Spleen (tissue), 7 donors: ENCODE data around the gene FOXO6.

Experiments used
- POLR2A ChIP-seq, 3 donors: fragments of 450-650 bp; IDR thresholded peaks; one replicate each; pipeline ENCODE4 v1.5.1; 2017; ENCODE audit warnings: antibody characterized with exemption in 3 of 3, mild to moderate bottlenecking in 1 of 3
- POLR2AphosphoS5 ChIP-seq, 3 donors: sonication (generic); formaldehyde crosslinking; IDR thresholded peaks; one replicate each; pipeline ENCODE4 v1.5.1; 2017; ENCODE audit warnings: antibody characterized with exemption in 3 of 3
- TF ChIP-seq, protein P1 (sequence below), 11 experiments: fragments of 200-600 bp in 7 of 11; fragments of 450-650 bp in 4 of 11; sonication (generic) in 4 of 11; IDR thresholded peaks in 8 of 11; conservative IDR thresholded peaks in 3 of 11; 1 replicate in 7 of 11; 2 replicates in 4 of 11; pipeline versions ENCODE4 v1.4.0 to v1.8.0; 2016 to 2021; ENCODE audit warnings: antibody characterized with exemption in 11 of 11, inconsistent platforms in 4 of 11, mild to moderate bottlenecking in 1 of 11
- donor health status: DM: no; HTN: no; CAD: no; lungs with moderate emphysema.
- donor health status: DM: no; HTN: no; CAD: no.
- donor health status: DM: no; HTN: no; CAD: no.

DNA sequence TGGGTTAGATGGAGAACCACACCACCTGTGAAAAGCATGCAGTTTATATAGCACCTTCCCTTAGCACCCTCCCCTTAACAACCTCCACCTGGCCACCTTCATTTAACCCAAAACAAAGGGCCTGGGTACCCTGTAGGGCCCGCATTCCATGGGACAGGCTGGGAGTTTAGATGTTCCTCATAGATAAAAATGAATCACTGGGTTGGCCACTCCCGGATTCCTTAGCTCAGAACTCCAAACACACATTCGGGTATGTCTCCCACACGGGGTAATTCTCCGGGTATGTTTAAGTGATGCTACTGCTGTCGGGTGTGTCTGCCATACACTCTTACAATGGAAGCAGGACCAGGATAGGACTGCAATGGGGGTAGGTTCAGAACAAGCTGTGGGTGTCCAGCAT lies 43.9 kb upstream of the FOXO6 start:
- TF ChIP-seq, protein P1, sequence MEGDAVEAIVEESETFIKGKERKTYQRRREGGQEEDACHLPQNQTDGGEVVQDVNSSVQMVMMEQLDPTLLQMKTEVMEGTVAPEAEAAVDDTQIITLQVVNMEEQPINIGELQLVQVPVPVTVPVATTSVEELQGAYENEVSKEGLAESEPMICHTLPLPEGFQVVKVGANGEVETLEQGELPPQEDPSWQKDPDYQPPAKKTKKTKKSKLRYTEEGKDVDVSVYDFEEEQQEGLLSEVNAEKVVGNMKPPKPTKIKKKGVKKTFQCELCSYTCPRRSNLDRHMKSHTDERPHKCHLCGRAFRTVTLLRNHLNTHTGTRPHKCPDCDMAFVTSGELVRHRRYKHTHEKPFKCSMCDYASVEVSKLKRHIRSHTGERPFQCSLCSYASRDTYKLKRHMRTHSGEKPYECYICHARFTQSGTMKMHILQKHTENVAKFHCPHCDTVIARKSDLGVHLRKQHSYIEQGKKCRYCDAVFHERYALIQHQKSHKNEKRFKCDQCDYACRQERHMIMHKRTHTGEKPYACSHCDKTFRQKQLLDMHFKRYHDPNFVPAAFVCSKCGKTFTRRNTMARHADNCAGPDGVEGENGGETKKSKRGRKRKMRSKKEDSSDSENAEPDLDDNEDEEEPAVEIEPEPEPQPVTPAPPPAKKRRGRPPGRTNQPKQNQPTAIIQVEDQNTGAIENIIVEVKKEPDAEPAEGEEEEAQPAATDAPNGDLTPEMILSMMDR (IDR thresholded peaks at IDR 0.05 in 8 of 11, conservative IDR thresholded peaks at IDR 0.05 in 3 of 11), result no peak
- TF ChIP-seq POLR2A (IDR thresholded peaks at IDR 0.05), result no peak
- no peak for TF ChIP-seq POLR2AphosphoS5 (IDR thresholded peaks at IDR 0.05)
